ENCODE data around the gene EXOC8.

GRCh38 chr1:231384696-231385415, 47.2 kb upstream of the EXOC8 start:
- TF ChIP-seq RNF2 (IDR thresholded peaks at IDR 0.05), result no peak
- no peak for TF ChIP-seq TCF7 (IDR thresholded peaks at IDR 0.05; ENCODE audit: borderline replicate concordance)
- no peak for TF ChIP-seq POLR2A (conservative IDR thresholded peaks at IDR 0.05)
- TF ChIP-seq CBX3 (IDR thresholded peaks at IDR 0.05; ENCODE audit: borderline replicate concordance in 1 of 2, low read length in 2 of 2), result no peak
